Measurements from ENCODE around the gene PODN.

The PODN gene

GRCh38 chr1:53061859-53062707 lies at the start of gene PODN:
PODN (plus strand) TSS chr1:53062213; CDS start chr1:53069856, 7,643 bp downstream.
- DNase-seq, result no peak

DNA sequence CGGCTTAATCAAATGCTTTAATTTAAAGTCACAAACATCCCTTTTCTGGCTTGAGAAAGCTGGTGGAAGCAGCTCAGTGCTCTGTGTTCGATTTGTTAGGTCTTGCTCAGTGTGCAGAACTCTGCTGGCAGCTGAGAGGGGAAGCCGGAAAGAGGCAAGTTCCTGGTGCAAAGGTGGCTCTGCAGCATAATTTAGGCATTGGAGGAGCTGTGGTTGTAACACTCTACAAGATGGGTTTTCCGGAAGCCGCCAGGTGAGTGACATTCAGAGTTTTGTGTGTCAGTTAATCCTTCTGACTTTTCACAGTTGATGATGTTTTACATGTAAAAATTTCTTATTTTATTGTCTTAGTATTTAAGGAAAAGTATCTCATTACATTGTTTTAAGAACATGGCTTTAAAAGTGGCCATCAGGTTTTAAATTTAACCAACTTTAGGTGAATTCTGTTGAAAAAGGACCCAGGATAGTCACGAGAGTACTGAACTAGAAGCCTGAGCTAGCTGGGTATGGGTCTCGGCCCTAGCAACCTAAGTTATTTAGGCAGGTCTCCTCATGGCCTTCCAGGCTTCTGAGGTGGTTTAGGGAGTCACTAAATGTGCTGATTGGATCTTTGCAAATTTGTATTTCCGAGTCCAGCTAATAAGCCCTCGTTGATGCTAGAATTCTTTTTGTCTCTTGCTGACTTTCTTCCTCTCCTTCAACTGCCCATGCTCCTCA lies 47.1 kb upstream of the PODN start:
- peak; percentile 72 for DNase-seq

- no peak for DNase-seq
Measured at GRCh38 chr1:53015508-53015860, 46.5 kb upstream of the PODN start.

GRCh38 chr1:53016705-53017104 lies 45.3 kb upstream of the PODN start:
- DNase-seq, result no peak

DNA sequence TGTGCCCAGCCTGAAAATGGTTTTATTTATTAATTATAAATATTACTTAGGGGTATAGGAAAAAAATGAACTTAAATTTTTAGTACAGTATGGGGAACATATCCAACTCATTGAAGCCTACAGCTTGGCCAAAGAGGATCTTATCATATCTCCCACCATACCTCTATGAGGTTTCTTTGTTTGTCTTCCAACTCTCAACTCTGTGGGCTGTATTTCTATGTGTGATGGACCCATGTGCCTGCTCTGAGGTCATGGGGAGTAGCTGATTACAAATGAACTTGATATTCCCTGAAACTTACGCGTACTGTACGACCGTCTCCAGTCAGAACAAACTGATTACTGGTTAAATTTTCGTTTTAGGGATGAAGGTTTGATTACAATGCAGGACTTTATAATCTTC lies 41.4 kb upstream of the PODN start:
- DNase-seq, result no peak

DNA sequence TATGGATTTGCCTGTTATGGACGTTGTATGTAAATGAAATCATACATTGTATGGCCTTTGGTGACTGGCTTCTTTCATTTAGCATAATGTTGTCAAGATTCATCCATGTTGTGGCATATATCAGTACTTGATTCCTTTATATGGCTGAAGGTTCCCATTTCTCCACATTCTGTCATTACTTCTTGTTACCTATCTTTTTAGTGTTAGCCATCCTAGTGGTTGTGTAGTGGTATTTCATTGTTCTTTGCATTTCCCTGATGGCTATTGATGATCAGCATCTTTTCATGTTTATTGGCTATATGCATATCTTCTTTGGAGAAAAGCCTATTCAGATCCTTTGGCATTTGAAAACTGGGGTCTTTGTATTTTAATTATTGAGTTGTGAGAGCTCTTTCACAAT lies 39.8 kb upstream of the PODN start:
- DNase-seq, result no peak

DNA sequence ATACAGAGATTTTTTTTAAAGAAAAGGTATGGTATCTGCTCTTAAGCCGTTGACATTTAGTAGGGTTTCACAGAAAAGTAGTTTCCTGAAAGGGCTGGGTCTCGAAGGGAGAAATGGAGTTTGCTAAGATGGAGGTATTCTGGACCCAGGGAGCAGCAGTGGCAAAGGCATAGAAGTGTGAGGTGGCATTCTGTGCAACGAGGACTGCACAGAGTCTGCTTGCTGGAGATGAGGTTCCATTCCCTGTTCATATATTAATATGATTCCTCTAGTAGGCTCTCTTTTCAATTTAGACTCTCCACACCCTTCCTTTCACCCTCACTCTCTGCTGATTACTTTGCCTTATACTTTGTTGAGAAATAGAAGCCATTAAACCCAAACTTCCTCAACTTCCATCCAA lies 38.5 kb upstream of the PODN start:
- no peak for DNase-seq

DNA sequence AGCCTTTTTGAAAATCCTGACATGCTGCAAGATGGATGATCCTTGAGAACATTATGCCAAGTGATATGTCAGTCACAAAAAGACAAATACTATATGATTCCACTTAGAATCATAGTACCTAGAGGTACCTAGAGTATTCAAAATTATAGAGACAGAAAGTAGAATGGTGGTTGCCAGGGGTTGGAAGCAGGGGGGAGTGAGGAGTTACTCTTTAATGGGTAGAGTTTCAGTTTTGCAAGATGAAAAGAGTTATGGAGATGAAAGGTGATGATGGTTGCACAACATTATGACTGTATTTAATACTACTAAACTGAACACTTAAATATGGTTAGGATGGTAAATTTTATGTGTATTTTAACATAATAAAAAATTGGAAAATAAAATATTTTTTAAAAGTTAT lies 37.9 kb upstream of the PODN start:
- peak; percentile 11 for DNase-seq

DNA sequence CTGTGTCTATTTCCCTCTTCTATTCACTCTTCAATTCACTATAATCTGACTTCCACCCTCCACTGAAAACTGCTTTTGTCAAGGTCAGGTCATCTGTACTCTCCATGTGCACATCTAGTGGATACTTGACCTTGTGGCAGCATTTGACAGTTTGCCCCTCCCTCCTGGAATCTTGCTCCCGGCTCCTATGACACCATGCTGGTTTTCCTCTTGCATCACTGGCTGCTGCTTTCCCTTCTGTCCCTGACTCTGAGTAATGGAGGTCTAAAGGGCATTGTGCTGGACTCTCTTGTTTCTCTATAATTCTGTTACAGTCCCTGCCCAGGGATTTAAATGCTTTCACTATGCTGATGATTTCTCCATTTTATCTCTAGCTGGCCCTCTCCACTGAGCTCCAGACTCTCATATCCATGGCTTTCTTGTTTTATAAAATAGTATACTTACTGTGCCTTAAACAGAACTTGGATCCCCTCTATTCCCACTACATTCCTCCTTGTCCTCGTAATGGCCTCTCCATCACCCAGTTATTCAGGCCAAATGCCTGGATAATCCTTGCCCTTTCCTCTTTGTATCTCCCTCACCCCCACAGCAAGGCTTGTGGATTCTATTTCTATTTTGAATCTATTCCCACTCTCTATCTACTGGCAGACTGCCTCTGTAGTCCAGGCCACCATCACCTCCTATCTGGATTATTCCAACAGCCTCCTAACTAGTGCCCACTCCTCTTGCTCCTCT lies 36.8 kb upstream of the PODN start:
- no peak for DNase-seq

DNA sequence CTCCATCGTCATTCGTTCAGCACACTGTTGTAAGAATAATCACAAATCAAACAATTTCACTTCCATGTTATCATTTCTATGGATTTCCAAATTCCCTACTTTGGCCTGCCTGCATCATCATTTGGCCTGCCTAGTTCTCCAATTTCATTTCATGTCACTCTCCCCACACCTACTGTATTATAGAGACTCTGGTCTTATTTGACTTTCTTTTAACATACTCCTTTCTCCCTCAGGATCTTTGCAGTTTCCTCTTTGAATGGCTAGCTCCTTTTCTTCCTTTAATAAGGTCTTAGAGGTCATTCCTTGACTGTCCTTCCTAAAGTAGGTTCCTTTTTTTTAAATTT lies 36.3 kb upstream of the PODN start:
- no peak for DNase-seq

DNA sequence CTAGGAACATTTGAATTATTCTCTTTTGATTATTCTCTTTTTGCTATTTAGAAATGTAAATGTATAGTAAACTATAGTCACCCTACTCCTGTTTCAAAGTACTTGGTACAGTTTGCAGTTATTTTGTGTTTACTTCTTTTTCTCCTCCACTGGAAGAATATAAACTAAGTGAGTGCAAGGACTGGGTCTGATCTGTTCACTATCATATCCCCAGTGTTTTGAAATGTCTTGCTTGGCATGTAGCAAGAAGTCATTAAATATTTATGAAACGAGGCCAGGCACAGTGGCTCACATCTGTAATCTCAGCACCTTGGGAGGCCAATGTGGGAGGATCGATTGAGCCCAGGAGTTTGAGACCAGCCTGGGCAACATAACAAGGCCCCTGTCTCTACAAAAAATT lies 35.8 kb upstream of the PODN start:
- DNase-seq, result no peak

GRCh38 chr1:53031732-53032131 lies 30.3 kb upstream of the PODN start:
- DNase-seq, result no peak

GRCh38 chr1:53037159-53037558 lies 24.9 kb upstream of the PODN start:
- no peak for DNase-seq

GRCh38 chr1:53038566-53038965 lies 23.4 kb upstream of the PODN start:
- DNase-seq, result no peak

DNA sequence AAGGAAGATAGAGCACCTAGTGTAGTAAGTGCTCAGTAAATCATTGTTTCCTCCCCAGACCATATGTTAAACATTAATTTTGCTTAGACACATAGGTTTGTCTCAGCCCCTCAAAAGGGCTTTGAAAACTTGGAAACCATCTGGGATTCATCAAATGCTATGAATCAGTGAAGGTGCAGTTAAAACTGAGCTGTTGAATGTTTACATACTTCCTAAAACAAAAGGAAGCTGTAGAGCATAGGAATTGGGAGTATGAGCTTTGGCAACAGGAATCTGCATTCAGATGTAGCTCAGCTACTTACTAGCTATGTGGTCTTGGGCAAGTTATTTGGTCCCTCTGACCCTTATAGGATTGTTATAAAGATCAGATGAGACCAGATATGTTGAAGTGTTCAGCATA lies 18.7 kb upstream of the PODN start:
- no peak for DNase-seq

DNA sequence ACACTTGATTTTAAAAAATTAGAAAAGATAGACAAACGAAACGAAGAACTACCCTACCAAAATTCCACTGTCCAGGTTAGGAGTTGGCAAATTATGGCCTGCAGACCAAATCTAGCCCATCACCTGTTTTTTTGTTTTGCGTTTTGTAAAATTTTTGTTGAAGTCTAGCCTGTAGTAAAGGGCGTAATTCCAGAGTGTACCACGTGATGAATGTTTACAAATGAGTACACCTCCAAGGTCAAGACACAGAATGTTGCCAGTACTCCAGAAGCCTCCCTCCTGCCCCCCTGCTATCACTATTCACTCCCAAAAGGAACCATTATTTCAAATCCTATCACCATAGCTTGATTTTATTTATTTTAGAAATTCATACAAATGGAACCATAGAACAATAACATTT lies 17.1 kb upstream of the PODN start:
- no peak for DNase-seq

DNA sequence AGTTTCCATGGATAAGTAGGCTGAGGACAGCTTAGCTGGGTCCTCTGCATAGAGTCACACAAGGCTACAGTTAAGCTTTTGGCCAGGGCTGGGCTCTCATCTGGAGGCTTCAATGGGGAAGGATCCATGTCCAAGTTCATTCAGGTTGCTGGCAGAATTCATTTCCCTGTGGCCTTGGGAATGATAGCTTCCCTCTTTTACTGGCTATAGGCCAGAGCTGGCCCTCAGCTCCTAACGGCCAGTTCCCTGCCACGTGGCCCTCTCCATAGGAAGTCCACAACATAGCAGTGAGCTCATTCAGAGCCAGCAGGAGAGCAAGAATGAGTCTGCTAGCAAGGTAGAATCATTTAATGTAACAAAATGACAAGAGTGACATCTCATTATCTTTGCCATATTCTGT lies 15.1 kb upstream of the PODN start:
- no peak for DNase-seq

GRCh38 chr1:53047737-53048736 lies 14.0 kb upstream of the PODN start:
- DNase-seq, result no peak

GRCh38 chr1:53048960-53049573 lies 12.9 kb upstream of the PODN start:
- no peak for DNase-seq

GRCh38 chr1:53049574-53049967 lies 12.4 kb upstream of the PODN start:
- DNase-seq, result no peak

GRCh38 chr1:53050310-53050709 lies 11.7 kb upstream of the PODN start:
- no peak for DNase-seq

GRCh38 chr1:53051676-53052075 lies 10.3 kb upstream of the PODN start:
- no peak for DNase-seq

All from activated naive CD4-positive, alpha-beta T cell treated with anti-CD3 and anti-CD28 coated beads, Interleukin-2, amount 50 U/mL, for 16 hours (primary cell).